CD4-positive, alpha-beta T cell treated with Interleukin-21 for 1 hour (primary cell): ENCODE measurements around the gene RASGEF1C.
"Not testable (repeated sequence)": the region's sequence is repeated elsewhere in the genome, so short reads cannot be mapped to it uniquely, and the experiment has no call there.

Experiments used
- DNase-seq: peaks from one replicate; pipeline ENCODE4 v3.0.0-alpha.2; 2020

The RASGEF1C gene

DNA sequence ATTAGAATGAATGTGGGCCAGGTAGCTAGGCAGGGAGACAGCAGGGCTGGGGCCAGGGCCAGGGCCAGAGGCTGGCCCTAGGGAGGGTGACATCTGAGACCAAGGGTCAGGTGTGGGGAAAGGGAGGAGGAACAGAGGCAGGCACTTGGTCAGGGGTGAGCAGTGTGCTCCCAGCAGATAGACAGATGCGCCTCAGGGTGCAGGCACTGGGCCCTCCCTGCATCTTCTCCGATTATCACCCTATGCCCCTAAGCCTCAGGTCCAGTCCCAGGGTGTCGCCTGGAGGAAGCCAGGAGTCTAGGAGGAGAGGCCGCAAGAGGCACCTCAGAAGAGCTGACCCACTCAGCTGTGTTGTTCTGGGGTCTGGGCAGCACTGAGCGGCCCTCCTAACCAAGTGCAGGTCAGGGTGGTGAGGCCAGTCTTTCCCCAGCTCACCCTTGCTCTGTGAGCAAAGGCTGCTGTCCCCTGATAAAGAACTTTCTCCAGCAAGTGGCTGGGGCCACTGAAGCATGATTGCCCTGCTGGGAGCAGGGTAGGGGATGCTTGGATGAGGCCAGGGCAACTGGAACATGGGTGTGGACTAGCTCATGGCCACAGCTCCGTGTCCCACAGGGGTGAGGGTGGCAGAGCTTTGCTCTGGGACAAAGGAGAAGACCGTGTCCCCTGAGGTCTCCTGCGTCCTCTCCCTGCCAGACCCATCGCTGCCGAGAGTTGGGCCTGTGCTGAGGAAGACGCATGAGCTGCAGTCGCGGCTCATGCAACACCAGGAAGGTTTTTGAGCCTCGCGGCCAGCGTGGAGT is 2.1 kb upstream of the RASGEF1C start:
- DNase-seq = no peak

DNA sequence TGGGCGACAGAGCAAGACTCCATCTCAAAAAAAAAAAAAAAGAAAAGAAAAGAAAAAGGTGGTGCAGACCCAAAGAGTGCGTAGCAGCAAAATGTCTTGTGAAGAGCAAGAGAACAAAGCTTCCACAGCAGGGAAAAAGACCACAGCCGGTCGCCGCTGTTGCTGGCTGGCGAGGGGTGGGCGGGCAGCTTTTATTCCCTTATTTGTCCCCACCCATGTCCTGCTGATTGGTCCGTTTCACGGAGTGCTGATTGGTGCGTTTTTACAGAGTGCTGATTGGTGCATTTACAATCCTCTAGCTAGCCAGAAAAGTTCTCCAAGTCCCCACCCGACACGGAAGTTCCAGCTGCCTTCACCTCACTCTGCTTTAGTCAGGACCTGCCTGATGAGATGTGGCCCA is 1.1 kb upstream of the RASGEF1C start:
- DNase-seq = not testable (repeated sequence)

GRCh38 chr5:180208435-180209081 is 453 bp downstream of the RASGEF1C start:
- no peak for DNase-seq

DNA sequence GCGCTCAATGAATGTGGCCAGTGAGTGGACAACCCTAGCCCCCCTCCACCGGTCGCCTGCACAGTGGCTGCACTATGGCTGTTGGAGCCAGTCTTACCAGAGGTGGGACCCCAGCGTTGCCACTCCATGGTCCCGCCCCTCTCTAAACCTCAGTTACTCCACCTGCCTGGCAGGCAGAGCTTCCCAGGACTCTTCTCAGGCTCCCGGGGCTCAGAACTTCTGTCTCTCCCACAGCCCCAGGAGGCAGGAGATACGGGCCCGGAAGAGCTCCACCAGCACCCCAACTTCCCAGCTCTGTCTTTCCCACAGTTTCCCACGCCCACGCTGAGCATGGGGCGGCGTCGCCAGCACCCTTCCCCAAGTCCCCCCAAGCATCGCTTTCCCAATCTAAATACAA is 975 bp downstream of the RASGEF1C start:
- DNase-seq = no peak

- no peak for DNase-seq
Measured at GRCh38 chr5:180207593-180207992, 1.4 kb downstream of the RASGEF1C start.

GRCh38 chr5:180206993-180207392 is 2.0 kb downstream of the RASGEF1C start:
- DNase-seq = no peak

GRCh38 chr5:180205916-180206315 is 3.1 kb downstream of the RASGEF1C start:
- no peak for DNase-seq

DNA sequence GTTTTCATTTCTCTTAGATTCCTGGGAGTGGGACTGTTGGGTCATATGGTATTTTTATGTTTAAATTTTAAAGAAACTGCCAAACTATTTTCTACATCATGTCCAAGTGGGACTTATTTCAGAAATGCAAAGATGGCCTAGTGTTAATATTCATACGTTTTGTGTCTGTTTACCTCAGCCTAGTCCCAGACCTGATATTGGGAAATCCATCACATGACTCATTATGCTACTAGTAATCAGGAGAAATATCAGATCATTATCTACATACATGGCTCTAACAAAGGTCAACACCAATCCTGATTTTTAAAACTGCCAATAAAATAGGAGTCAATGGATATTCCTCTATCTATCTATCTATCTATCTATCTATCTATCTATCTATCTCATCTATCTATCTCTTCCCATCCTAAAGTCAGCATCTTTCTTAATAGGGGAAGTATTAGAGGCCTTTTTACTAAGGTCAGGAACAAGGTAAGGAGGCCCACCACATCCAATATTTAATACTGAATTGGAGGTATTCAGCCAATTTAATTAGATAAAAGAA is 4.7 kb downstream of the RASGEF1C start:
- DNase-seq = no peak

DNA sequence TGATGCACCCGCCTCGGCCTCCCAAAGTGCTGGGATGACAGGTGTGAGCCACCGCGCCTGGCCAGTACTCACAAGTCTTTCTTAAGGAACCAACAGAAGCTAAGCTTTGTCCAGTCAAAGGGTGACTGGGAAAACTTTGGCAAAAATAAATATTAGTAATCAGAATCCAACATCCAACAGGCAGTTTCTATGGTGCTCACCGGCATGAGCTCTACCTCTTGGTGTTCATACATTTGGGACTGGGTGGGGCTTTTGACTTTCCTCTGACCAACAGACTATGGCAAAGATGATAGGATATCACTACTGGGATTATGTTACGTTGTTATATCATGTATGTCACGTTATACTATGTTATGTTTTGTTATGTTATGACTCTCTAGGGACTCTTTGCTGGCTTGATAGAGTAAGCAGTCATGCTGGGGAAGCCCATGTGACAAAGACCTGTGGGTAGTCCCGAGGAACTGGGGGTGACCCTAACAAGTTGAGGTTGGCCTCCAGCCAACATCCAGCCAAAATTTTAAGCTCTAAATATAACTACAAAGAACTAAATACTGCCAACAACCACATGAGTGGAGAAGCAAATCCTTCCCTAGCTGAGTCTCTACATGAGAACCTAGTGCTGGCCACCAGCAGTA is 6.0 kb downstream of the RASGEF1C start:
- DNase-seq = no peak

GRCh38 chr5:180201051-180201987 is 7.7 kb downstream of the RASGEF1C start:
- peak; percentile 16 for DNase-seq

DNA sequence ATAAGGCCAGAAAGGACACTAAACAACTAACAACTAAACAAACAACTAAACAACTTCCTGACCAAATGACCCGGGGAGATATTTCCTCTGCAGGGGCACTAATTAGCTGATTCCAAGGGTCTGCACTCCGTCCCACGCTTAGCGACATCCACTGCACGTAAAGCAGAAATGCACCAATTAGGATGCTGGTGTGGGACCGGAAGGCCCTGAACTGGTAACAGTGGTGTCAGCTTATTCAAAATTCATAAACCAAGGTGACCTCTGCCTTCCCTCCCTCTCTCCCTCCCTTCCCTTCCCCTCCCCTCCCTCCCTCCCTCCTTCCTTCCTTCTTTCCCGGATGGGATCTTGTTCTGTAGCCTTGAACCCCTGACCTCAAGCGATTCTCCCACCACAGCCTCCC is 9.6 kb downstream of the RASGEF1C start:
- DNase-seq = no peak

GRCh38 chr5:180198208-180198607 is 10.8 kb downstream of the RASGEF1C start:
- DNase-seq = no peak

GRCh38 chr5:180197016-180197702 is 11.9 kb downstream of the RASGEF1C start:
- no peak for DNase-seq

- DNase-seq = no peak
Measured at GRCh38 chr5:180194410-180195345, 14.3 kb downstream of the RASGEF1C start.

GRCh38 chr5:180193749-180194375 is 15.1 kb downstream of the RASGEF1C start:
- DNase-seq = no peak

GRCh38 chr5:180191716-180192115 is 17.3 kb downstream of the RASGEF1C start:
- DNase-seq = no peak

DNA sequence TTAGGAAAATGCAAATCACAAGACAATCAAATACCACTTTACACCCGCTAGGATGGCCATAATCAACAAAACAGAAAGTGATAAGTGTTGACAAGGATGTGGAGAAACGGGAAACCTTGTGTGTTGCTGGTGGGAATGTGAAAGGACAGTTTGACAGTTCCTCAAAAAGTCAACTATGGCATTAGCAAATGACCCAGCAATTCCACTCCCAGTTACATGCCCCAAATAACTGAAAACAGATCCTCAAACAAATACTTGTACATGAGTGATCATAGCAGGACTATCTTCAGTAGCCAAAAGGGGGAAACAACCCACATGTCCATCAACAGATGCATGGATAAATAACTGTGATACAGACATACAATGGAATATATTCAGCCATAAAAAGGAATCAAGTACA is 21.2 kb downstream of the RASGEF1C start:
- no peak for DNase-seq

DNA sequence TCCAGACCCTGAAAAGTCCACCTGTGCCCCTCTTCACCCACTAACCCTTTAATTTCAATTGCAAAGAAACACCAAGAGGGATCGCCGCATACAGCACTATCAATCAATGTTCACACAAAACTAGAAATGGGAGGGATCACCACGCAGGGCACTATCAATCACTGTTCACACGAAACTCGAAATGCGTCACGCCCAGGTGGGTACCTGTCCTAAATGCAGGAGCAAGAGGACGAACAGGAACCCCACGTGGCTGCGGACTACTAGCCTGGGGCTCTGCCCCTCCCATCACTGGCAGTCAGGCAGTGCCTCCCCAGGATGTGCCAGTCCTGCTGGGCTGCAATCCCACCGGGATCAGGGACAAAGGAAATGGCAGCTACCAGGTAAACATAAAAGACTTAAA is 28.2 kb downstream of the RASGEF1C start:
- no peak for DNase-seq

- no peak for DNase-seq
Measured at GRCh38 chr5:180180421-180180820, 28.6 kb downstream of the RASGEF1C start.
